DMS153 (cell line): ENCODE measurements around the gene HMBS.
"Not testable (repeated sequence)": the region's sequence is repeated elsewhere in the genome, so short reads cannot be mapped to it uniquely, and the experiment has no call there.

Experiments
- DNase-seq: peaks from one replicate; lab custom pipeline; 2025; lab: John Stamatoyannopoulos, UW

Gene HMBS

GRCh38 chr11:119118946-119119345 lies 34.3 kb downstream of the HMBS start:
- DNase-seq: no peak

DNA sequence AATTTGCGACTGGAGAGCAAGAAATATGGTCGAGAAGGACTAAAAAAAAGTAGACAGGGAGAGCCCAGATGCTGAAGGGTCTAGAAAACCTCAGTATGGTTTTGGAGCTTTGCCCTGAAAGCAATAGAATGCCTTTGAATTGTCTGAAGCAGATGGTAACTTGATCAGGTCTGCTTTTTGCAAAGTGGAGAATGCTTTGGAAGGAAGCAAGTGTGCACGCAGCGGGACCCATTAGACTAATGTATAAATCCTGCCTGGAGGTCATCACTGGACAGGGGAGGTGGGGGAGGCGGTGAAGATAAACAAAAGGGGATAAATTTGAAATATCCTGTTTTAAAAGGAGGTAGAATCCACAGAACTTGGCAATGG lies 35.9 kb downstream of the HMBS start:
- DNase-seq: no peak

DNA sequence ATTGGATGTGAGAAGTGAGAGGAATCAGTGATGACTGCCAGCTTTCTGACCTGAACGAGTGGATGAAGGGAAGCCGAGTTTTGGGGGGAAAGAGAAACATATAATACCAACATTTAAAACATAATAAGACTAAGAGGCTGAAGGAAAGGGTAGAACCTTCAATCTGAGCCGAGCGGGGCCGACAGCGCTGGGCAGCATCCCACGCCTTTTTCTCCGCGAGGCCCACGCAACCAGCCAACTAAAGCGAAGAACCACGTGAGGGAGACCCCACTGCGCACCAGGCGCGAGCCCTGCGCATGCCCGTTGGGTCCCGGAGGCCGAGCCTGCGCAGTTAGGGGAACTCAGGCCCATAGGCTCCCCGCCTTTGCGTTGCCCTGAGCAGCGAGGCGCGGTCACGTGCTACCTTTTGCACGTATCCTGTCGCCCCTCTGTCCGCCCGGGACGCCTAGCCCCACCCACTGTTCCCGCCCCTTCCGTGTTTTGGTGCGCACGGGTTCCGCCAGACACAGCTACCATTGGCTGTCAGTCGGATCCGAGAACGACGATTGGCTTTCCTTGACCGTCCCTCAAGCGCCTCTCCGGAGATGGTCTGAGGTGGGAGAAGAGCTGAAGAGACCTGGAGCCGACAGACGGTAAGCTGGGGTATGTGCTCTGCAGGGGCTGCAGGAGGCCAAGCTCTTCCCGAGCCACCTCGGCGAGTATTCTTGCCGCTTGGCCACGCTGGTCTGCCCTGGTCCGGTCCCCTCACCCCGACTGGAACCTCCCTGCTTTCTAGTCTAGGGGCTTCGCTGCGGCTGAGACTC lies 36.5 kb downstream of the HMBS start, which contains the start of gene HINFP:
Gene HINFP (plus strand): TSS at position 573 of the 803 bp plus-strand sequence. CDS start 5,365 bp downstream, outside the sequence.
- peak; percentile 97 for DNase-seq

- no peak for DNase-seq
Measured at GRCh38 chr11:119121811-119122124, 37.1 kb downstream of the HMBS start.

DNA sequence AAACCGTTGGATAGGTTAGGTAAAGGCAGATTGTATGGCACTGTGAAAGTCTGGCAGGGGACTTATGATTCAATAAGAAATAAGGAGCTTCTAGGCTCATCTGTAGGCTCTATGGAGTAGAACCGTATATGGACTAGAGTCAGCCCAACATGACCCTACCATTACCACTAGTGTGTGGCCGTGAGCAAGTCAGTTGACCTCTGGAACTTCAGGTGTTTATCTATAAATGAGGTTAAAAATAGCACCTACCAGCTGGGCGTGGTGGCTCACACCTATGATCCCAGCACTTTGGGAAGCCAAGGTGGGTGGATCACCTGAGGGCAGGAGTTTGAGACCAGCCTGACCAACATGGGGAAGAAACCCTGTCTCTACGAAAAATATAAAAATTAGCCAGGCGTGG lies 41.1 kb downstream of the HMBS start:
- no peak for DNase-seq

DNA sequence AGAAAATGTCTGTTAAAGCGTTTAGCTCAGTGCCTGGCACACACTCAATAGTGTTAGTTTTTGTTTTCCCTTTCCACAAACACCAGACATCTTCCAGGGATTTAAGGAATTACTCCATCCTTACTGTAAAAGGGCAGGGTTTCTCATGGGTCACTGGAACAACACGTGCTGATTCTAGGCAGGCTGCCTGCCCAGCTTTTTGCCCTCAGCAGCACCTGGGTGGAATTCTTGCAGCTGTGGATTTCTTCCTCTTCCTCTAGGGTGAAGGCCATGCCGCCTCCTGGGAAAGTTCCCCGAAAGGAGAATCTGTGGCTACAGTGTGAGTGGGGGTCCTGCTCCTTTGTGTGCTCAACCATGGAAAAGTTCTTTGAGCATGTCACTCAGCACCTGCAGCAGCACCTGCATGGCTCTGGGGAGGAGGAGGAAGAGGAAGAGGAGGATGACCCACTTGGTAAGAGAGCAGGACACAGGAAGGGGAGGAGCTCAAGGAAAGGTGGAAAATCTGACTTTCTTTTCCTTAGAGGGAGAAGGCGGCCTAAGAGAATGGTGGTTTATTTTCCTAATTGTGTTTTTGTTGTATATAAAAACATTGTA lies 42.1 kb downstream of the HMBS start:
- no peak for DNase-seq

GRCh38 chr11:119130662-119131061 lies 46.0 kb downstream of the HMBS start:
- DNase-seq: no peak

DNA sequence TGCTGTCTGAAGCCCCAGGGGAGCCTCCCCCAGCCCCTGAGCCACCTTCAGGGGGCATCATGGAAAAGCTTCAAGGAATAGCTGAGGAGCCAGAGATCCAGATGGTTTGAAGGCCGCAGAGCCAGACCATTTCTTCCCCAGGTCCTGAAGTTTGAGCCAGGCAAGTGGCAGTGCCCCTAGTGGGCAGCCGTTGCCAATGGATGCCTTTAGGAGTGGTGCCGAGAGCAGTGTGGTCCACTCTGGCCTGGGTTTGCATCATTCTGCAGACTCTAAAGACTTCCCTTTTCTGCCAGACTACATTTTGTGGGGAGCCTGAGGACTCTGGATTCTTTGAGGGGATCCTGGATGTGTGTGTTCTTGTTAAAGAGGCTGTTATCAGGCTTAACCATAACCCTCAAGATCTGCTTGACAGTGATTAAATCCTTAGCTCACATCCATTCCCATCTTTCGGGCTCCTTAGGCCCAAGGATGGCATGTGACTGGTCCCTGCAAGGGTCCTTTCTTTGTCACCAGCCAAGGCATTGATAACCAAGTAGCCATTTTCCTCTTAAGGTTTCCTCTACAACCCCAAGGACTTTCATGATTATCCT lies 49.8 kb downstream of the HMBS start:
- DNase-seq: no peak

DNA sequence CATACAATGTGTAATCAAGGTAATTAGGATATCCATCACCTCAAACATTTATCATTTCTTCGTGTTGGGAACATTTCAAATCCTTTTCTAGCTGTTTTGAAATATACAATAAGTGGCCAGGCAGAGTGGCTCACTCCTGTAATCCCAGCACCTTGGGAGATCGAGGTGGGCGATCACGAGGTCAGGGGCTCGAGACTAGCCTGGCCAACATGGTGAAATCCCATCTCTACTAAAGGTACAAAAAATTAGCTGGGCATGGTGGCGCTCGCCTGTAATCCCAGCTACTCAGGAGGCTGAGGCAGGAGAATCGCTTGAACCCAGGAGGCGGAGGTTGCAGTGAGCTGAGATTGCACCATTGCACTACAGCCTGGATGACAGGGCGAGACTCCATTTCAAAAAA lies 54.6 kb downstream of the HMBS start:
- not testable (repeated sequence) for DNase-seq
